ENCODE data around the gene WIZ. TPM values are rescaled to one million over a fixed set of nuclear protein-coding genes. Genes with fewer than 3 reads are reported as not detected.
"Not testable (repeated sequence)": the region's sequence is repeated elsewhere in the genome, so short reads cannot be mapped to it uniquely, and the experiment has no call there.

The WIZ gene
- total RNA-seq, 1 donor from 2014 or later, result 42.7 TPM

DNA sequence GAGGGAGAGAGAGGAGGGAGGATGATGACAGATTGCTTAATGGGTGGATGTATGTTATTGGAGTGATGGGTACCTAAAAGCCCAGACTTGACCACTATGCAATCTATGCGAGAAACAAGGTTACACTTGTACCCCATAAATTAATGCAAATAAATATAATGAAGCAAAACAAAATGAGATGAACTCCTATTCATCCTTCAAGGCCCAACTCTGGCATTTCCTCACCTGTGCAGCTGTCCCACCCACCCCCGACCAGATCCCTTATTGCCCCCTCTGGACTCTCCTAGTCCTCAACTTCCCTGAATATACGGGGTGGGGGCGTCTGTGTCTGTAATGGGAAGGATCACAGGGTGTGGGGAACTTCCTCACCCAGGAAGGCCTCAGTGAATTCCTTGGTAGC lies 25.4 kb upstream of the WIZ start:
- no peak overlapping the region for H3K4me3 ChIP-seq (ENCODE audit: low read depth, low read length)
- H3K36me3 ChIP-seq (ENCODE audit: control insufficient read depth, insufficient read depth, low read length), result no peaks in the 10 kb centered on the region
- TF ChIP-seq CTCF (IDR thresholded peaks at IDR 0.05; ENCODE audit: insufficient read depth, low read length, poor library complexity, severe bottlenecking), result no peak
- DNase-seq (ENCODE audit: low read depth), result no peak
- H3K27me3 ChIP-seq (ENCODE audit: control insufficient read depth, insufficient read depth, low read length), result peaks cover 6% of the 10 kb centered on the region

DNA sequence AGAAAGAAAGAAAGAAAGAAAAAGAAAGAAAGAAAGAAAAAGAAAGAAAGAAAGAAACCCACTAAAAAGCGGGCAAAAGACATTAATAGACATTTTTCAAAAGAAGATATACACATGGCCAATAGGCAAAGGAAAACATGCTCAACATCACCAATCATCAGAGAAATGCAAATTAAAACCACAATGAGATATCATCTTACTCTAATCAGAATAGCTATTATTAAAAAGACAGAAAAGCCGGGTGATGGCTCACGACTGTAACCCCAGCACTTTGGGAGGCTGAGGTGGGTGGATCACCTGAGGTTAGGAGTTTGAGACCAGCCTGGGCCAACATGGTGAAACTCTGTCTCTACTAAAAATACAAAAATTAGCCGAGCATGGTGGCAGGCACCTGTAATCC lies 24.1 kb upstream of the WIZ start:
- not testable (repeated sequence) for H3K4me3 ChIP-seq (ENCODE audit: low read depth, low read length); H3K36me3 ChIP-seq (ENCODE audit: control insufficient read depth, insufficient read depth, low read length); DNase-seq (ENCODE audit: low read depth)
- peaks cover 18% of the 10 kb centered on the region for H3K27me3 ChIP-seq (ENCODE audit: control insufficient read depth, insufficient read depth, low read length)

GRCh38 chr19:15471639-15472101 lies 21.9 kb upstream of the WIZ start:
- no peak for TF ChIP-seq CTCF (IDR thresholded peaks at IDR 0.05; ENCODE audit: insufficient read depth, low read length, poor library complexity, severe bottlenecking)
- Histone ChIP-seq H3K4me3 (ENCODE audit: low read depth, low read length) (no peak overlapping the region), H3K36me3 (ENCODE audit: control insufficient read depth, insufficient read depth, low read length) (no peaks in the 10 kb centered on the region), H3K27me3 (ENCODE audit: control insufficient read depth, insufficient read depth, low read length) (peaks cover 19% of the 10 kb centered on the region)
- no peak for DNase-seq (ENCODE audit: low read depth)

GRCh38 chr19:15469513-15470297 lies 19.9 kb upstream of the WIZ start:
- Histone ChIP-seq H3K36me3 (ENCODE audit: control insufficient read depth, insufficient read depth, low read length) (no peaks in the 10 kb centered on the region), H3K27me3 (ENCODE audit: control insufficient read depth, insufficient read depth, low read length) (peaks cover 20% of the 10 kb centered on the region), H3K4me3 (ENCODE audit: low read depth, low read length) (no peak overlapping the region)
- no peak for TF ChIP-seq CTCF (IDR thresholded peaks at IDR 0.05; ENCODE audit: insufficient read depth, low read length, poor library complexity, severe bottlenecking)
- no peak for DNase-seq (ENCODE audit: low read depth)

- Histone ChIP-seq H3K27me3 (ENCODE audit: control insufficient read depth, insufficient read depth, low read length) (peaks cover 28% of the 10 kb centered on the region), H3K4me3 (ENCODE audit: low read depth, low read length) (no peak overlapping the region), H3K36me3 (ENCODE audit: control insufficient read depth, insufficient read depth, low read length) (no peaks in the 10 kb centered on the region)
- DNase-seq (ENCODE audit: low read depth), result no peak
- TF ChIP-seq CTCF (IDR thresholded peaks at IDR 0.05; ENCODE audit: insufficient read depth, low read length, poor library complexity, severe bottlenecking), result no peak
Measured at GRCh38 chr19:15468675-15469512, 19.1 kb upstream of the WIZ start.

GRCh38 chr19:15467734-15468214 lies 18.0 kb upstream of the WIZ start:
- Histone ChIP-seq H3K27me3 (ENCODE audit: control insufficient read depth, insufficient read depth, low read length) (peaks cover 29% of the 10 kb centered on the region), H3K36me3 (ENCODE audit: control insufficient read depth, insufficient read depth, low read length) (no peaks in the 10 kb centered on the region), H3K4me3 (ENCODE audit: low read depth, low read length) (no peak overlapping the region)
- no peak for DNase-seq (ENCODE audit: low read depth)
- no peak for TF ChIP-seq CTCF (IDR thresholded peaks at IDR 0.05; ENCODE audit: insufficient read depth, low read length, poor library complexity, severe bottlenecking)
